H9 (cell line): ENCODE measurements around the gene NET1. TPM values are rescaled to one million over a fixed set of nuclear protein-coding genes. Genes with fewer than 3 reads are reported as not detected.
"Not testable (repeated sequence)": the region's sequence is repeated elsewhere in the genome, so short reads cannot be mapped to it uniquely, and the experiment has no call there.

Experiments
- DNase-seq: peaks from one replicate; pipeline ENCODE4 v3.0.0-alpha.2; 2017
- H2AFZ ChIP-seq: one replicate; pipeline ENCODE4 v1.6.1; 2013; ENCODE audit warnings: mild to moderate bottlenecking, low read length, control low read depth, moderate library complexity
- H2AK5ac ChIP-seq: 2 replicates; pipeline ENCODE4 v1.6.1; 2013; ENCODE audit warnings: low read length, control low read depth, mixed read lengths; ENCODE audit not compliant: insufficient read length
- H2BK120ac ChIP-seq: one replicate; pipeline ENCODE4 v1.6.1; 2013; ENCODE audit warnings: low read depth, mild to moderate bottlenecking, low read length, control low read depth, inconsistent platforms; ENCODE audit not compliant: poor library complexity, severe bottlenecking
- H2BK12ac ChIP-seq: 2 replicates; pipeline ENCODE4 v1.6.1; 2013; ENCODE audit warnings: low read length, control low read depth, mixed read lengths, low read depth; ENCODE audit not compliant: insufficient read length
- H2BK15ac ChIP-seq: 2 replicates; pipeline ENCODE4 v1.6.1; 2013; ENCODE audit warnings: low read depth, low read length, control low read depth
- H2BK20ac ChIP-seq: one replicate; pipeline ENCODE4 v1.6.1; 2013; ENCODE audit warnings: low read depth, mild to moderate bottlenecking, low read length, control low read depth, inconsistent platforms; ENCODE audit not compliant: poor library complexity, severe bottlenecking
- H2BK5ac ChIP-seq: 2 replicates; pipeline ENCODE4 v1.6.1; 2013; ENCODE audit warnings: low read length, control low read depth, mixed read lengths; ENCODE audit not compliant: insufficient read length
- H3K14ac ChIP-seq: 2 replicates; pipeline ENCODE4 v1.6.1; 2013; ENCODE audit warnings: low read length, control low read depth; ENCODE audit not compliant: insufficient read depth
- H3K18ac ChIP-seq: 2 replicates; pipeline ENCODE4 v1.6.1; 2013; ENCODE audit warnings: low read depth, mild to moderate bottlenecking, mixed read lengths, low read length, control low read depth; ENCODE audit not compliant: insufficient read length
- H3K23ac ChIP-seq: 2 replicates; pipeline ENCODE4 v1.6.1; 2013; ENCODE audit warnings: low read length, control low read depth, mixed read lengths, low read depth; ENCODE audit not compliant: insufficient read length
- H3K23me2 ChIP-seq: 2 replicates; pipeline ENCODE4 v1.6.1; 2013; ENCODE audit warnings: low read depth, mild to moderate bottlenecking, mixed read lengths, low read length, control low read depth; ENCODE audit not compliant: insufficient read length, poor library complexity, severe bottlenecking
- H3K27ac ChIP-seq: 2 replicates; pipeline ENCODE4 v1.5.1; 2013; ENCODE audit warnings: low read length, control low read depth, mixed read lengths, low read depth; ENCODE audit not compliant: insufficient read length
- H3K27me3 ChIP-seq: 2 replicates; pipeline ENCODE4 v1.6.1; 2013; ENCODE audit warnings: low read length, control low read depth, inconsistent platforms; ENCODE audit not compliant: insufficient read depth
- H3K4ac ChIP-seq: 2 replicates; pipeline ENCODE4 v1.6.1; 2013; ENCODE audit warnings: low read depth, mild to moderate bottlenecking, control low read depth, inconsistent platforms, low read length, moderate library complexity
- H3K4me1 ChIP-seq: 2 replicates; pipeline ENCODE4 v1.6.1; 2013; ENCODE audit warnings: low read length, control low read depth, inconsistent platforms; ENCODE audit not compliant: insufficient read depth
- H3K4me2 ChIP-seq: 2 replicates; pipeline ENCODE4 v1.6.1; 2013; ENCODE audit warnings: low read length, control low read depth, mixed read lengths; ENCODE audit not compliant: insufficient read length, insufficient read depth
- H3K56ac ChIP-seq: 2 replicates; pipeline ENCODE4 v1.6.1; 2013; ENCODE audit warnings: low read depth, mild to moderate bottlenecking, mixed read lengths, low read length, control low read depth; ENCODE audit not compliant: insufficient read length
- H3K79me1 ChIP-seq: 2 replicates; pipeline ENCODE4 v1.6.1; 2013; ENCODE audit warnings: low read depth, mild to moderate bottlenecking, moderate library complexity, low read length, control low read depth, inconsistent platforms; ENCODE audit not compliant: insufficient read depth, poor library complexity, severe bottlenecking
- H3K79me2 ChIP-seq: 2 replicates; pipeline ENCODE4 v1.6.1; 2013; ENCODE audit warnings: low read length, control low read depth, inconsistent platforms; ENCODE audit not compliant: insufficient read depth
- H3K9ac ChIP-seq: 2 replicates; pipeline ENCODE4 v1.6.1; 2013; ENCODE audit warnings: low read length, control low read depth, mixed read lengths; ENCODE audit not compliant: insufficient read length; ENCODE audit errors: extremely low read depth
- H3K9me3 ChIP-seq: one replicate; pipeline ENCODE4 v1.6.1; 2013; ENCODE audit warnings: low read depth, low read length, inconsistent platforms; ENCODE audit not compliant: control insufficient read depth
- H3T11ph ChIP-seq: one replicate; pipeline ENCODE4 v1.6.1; 2013; ENCODE audit warnings: mild to moderate bottlenecking, low read length, control low read depth, inconsistent platforms
- H4K20me1 ChIP-seq: one replicate; pipeline ENCODE4 v1.6.1; 2013; ENCODE audit not compliant: control insufficient read depth, insufficient read length, insufficient read depth
- H4K5ac ChIP-seq: 2 replicates; pipeline ENCODE4 v1.6.1; 2013; ENCODE audit warnings: low read depth, mild to moderate bottlenecking, mixed read lengths, low read length, control low read depth; ENCODE audit not compliant: insufficient read length
- H4K8ac ChIP-seq: replicated peaks from 2 replicates; pipeline ENCODE4 v1.6.1; 2013; ENCODE audit warnings: low read length, control low read depth, mixed read lengths, low read depth; ENCODE audit not compliant: insufficient read length
- H4K91ac ChIP-seq: 2 replicates; pipeline ENCODE4 v1.6.1; 2013; ENCODE audit warnings: low read depth, mild to moderate bottlenecking, moderate library complexity, mixed read lengths, low read length, control low read depth; ENCODE audit not compliant: insufficient read length
- H3K27ac Mint-ChIP-seq, 3 experiments: 2 replicates in 2 of 3; 3 replicates in 1 of 3; pipeline ENCODE4 v1.8.0; 2020 to 2021; ENCODE audit warnings: mixed read lengths in 3 of 3, mild to moderate bottlenecking in 1 of 3, moderate library complexity in 1 of 3
- H3K27me3 Mint-ChIP-seq: 2 replicates; pipeline ENCODE4 v1.8.0; 2021; ENCODE audit warnings: low read depth, mild to moderate bottlenecking, moderate library complexity, mixed read lengths
- H3K36me3 Mint-ChIP-seq, 3 experiments: 2 replicates in 2 of 3; 3 replicates in 1 of 3; pipeline ENCODE4 v1.8.0; 2020 to 2021; ENCODE audit warnings: low read depth in 3 of 3, mixed read lengths in 3 of 3; ENCODE audit not compliant: insufficient read depth in 1 of 3
- H3K4me1 Mint-ChIP-seq, 2 experiments: 2 replicates each; pipeline ENCODE4 v1.8.0; 2020; ENCODE audit warnings: mixed read lengths in 2 of 2
- H3K4me3 Mint-ChIP-seq, 2 experiments: 2 replicates in 1 of 2; 3 replicates in 1 of 2; pipeline ENCODE4 v1.8.0; 2020 to 2021; ENCODE audit warnings: mild to moderate bottlenecking in 2 of 2, mixed read lengths in 2 of 2, moderate library complexity in 1 of 2
- H3K9me3 Mint-ChIP-seq, 2 experiments: 2 replicates in 1 of 2; 3 replicates in 1 of 2; pipeline ENCODE4 v1.8.0; 2020; ENCODE audit warnings: mild to moderate bottlenecking in 2 of 2, mixed read lengths in 2 of 2, moderate library complexity in 1 of 2
- WGBS: extraction: QIAGEN DNeasy Blood & Tissue Kit; methylation state at CpG from one replicate; pipeline ENCODE4 v1.1.7; 2013; ENCODE audit warnings: missing lambda C conversion rate, low lambda C conversion rate, mixed read lengths; ENCODE audit not compliant: insufficient read length; ENCODE audit errors: extremely low coverage; 5-methylcytosine and 5-hydroxymethylcytosine counted together
- total RNA-seq: library from RNA; stranded (reverse); gene quantifications from 2 replicates; pipeline ENCODE4 v1.2.1, GENCODE V29; 2021

NET1 gene
- total RNA-seq, 1 experiment from 2014 or later = 50.6 TPM

GRCh38 chr10:5475088-5475487 is 62.7 kb downstream of the NET1 start:
- H3K18ac ChIP-seq, H3K79me1 ChIP-seq: not testable (repeated sequence)

GRCh38 chr10:5475974-5476807 is 63.8 kb downstream of the NET1 start:
- H3K4me2 ChIP-seq = not testable (repeated sequence)

More at GRCh38 chr10:5475088-5475487, 62.7 kb downstream of the NET1 start:
- H3K9me3 ChIP-seq, H3K56ac ChIP-seq, H3K27ac Mint-ChIP-seq, H2BK120ac ChIP-seq, H3K4me3 Mint-ChIP-seq, H3T11ph ChIP-seq, H3K14ac ChIP-seq, H2AFZ ChIP-seq, H3K27me3 ChIP-seq, H4K5ac ChIP-seq, DNase-seq, H3K4me2 ChIP-seq, H2AK5ac ChIP-seq, H3K79me2 ChIP-seq, H2BK12ac ChIP-seq, H3K23ac ChIP-seq, H4K8ac ChIP-seq, H3K23me2 ChIP-seq, H4K20me1 ChIP-seq, H3K4me1 ChIP-seq, H3K4ac ChIP-seq, H3K27ac ChIP-seq, H2BK15ac ChIP-seq, H3K9ac ChIP-seq, H4K91ac ChIP-seq, H2BK20ac ChIP-seq, H2BK5ac ChIP-seq: not testable (repeated sequence)
- Mint-ChIP-seq H3K4me1 (peaks cover 9 to 18% of the 10 kb centered on the region in 2 experiments), H3K27me3 (peaks cover 15% of the 10 kb centered on the region), H3K9me3 (peaks cover 25 to 28% of the 10 kb centered on the region in 2 experiments), H3K36me3 (peaks cover 12 to 26% (median 22%) of the 10 kb centered on the region in 3 experiments)
- WGBS = no CpG with 5 or more reads among the region's 8 CpGs

More at GRCh38 chr10:5475974-5476807, 63.8 kb downstream of the NET1 start:
- not testable (repeated sequence) for H3K56ac ChIP-seq, H3T11ph ChIP-seq, H4K91ac ChIP-seq, H4K8ac ChIP-seq, H2BK5ac ChIP-seq, H3K14ac ChIP-seq, H2BK15ac ChIP-seq, H3K9ac ChIP-seq, H3K27me3 ChIP-seq, H2AK5ac ChIP-seq, H3K27ac Mint-ChIP-seq, H3K18ac ChIP-seq, DNase-seq, H4K5ac ChIP-seq, H3K4ac ChIP-seq, H3K4me1 ChIP-seq, H3K79me2 ChIP-seq, H4K20me1 ChIP-seq, H3K27me3 Mint-ChIP-seq, H2AFZ ChIP-seq, H3K79me1 ChIP-seq, H2BK120ac ChIP-seq, H3K23ac ChIP-seq, H2BK12ac ChIP-seq, H3K9me3 ChIP-seq, H3K23me2 ChIP-seq
- Mint-ChIP-seq H3K36me3 (peaks cover 9 to 20% (median 15%) of the 10 kb centered on the region in 3 experiments), H3K9me3 (peaks cover 19 to 22% of the 10 kb centered on the region in 2 experiments), H3K4me3 (peak overlapping the region; percentile 29 to 58; a peak in 4 of 5 replicates), H3K4me1 (peaks cover 9 to 14% of the 10 kb centered on the region in 2 experiments)
- WGBS = no CpG with 5 or more reads among the region's 12 CpGs
- H3K27ac ChIP-seq = peak overlapping the region; percentile 75
- peak overlapping the region; percentile 90 for H2BK20ac ChIP-seq
